Skin of body (tissue), 2 donors: ENCODE results near the gene ITIH3. TPM values are rescaled to one million over a fixed set of nuclear protein-coding genes. Genes with fewer than 3 reads are reported as not detected.
"Not testable (repeated sequence)": the region's sequence is repeated elsewhere in the genome, so short reads cannot be mapped to it uniquely, and the experiment has no call there.

Experiments used
- DNase-seq: peaks from one replicate; lab custom pipeline; 2025; lab: John Stamatoyannopoulos, UW
- total RNA-seq: library from RNA; depleted of rRNA; stranded (reverse); fragments of >200 nt; gene quantifications from one replicate; pipeline ENCODE4 v1.2.3, GENCODE V29; 2014

ITIH3 gene, protein sequence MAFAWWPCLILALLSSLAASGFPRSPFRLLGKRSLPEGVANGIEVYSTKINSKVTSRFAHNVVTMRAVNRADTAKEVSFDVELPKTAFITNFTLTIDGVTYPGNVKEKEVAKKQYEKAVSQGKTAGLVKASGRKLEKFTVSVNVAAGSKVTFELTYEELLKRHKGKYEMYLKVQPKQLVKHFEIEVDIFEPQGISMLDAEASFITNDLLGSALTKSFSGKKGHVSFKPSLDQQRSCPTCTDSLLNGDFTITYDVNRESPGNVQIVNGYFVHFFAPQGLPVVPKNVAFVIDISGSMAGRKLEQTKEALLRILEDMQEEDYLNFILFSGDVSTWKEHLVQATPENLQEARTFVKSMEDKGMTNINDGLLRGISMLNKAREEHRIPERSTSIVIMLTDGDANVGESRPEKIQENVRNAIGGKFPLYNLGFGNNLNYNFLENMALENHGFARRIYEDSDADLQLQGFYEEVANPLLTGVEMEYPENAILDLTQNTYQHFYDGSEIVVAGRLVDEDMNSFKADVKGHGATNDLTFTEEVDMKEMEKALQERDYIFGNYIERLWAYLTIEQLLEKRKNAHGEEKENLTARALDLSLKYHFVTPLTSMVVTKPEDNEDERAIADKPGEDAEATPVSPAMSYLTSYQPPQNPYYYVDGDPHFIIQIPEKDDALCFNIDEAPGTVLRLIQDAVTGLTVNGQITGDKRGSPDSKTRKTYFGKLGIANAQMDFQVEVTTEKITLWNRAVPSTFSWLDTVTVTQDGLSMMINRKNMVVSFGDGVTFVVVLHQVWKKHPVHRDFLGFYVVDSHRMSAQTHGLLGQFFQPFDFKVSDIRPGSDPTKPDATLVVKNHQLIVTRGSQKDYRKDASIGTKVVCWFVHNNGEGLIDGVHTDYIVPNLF
- 0.49 TPM for total RNA-seq

DNA sequence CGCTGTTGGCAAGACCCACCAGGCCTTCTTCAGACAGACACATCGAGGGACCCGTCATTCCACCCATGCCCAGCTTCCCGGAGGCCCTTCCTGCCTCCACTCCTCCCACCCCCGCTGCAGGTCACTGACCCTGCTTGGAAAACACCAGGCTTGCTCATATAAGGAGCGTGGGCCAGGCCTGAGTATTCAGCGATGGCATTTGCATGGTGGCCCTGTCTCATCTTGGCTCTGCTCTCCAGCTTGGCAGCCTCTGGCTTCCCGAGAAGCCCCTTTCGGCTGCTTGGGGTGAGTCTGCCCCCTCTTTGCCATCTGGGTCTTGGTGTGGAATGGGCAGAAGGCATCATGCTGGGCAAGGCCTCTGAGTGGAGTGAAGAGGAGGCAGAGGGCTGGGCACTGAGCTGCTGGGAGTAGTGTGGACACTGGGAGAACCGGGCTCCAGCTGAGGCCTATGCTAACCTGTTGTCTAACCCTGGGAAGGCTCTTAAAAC lies at the start of gene ITIH3:
Gene ITIH3 (plus strand): TSS at position 185 of the 488 bp plus-strand sequence. CDS start 8 bp downstream, at position 193.
- DNase-seq, result no peak

DNA sequence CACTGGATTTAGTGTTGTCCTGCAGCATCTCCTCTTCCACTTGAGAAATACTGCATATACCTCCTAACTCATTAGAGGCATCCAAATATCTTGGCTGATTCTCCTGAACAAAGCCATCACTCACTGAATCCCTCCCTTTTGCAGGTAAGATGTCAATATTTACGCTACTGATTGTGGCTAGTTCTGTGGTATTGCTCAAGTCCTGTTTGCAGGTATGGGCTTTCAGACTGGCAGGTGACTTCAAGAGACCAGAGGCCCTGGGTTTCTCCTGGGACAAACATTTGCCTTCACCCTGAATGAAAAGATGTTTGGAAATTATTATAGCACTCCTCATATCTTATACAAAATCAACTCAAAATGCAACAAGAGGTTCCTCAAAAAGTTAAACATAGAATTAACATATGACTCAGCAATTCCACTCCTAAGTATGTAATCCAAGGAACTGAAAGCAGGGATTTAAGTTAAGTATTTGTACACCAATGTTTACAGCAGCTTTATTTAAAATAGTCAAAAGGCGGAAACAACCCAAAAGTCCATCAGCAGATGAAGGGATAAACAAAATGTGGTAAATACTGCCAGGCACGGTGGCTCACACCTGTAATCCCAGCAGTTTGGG lies 42.4 kb upstream of the ITIH3 start:
- DNase-seq, result no peak

DNA sequence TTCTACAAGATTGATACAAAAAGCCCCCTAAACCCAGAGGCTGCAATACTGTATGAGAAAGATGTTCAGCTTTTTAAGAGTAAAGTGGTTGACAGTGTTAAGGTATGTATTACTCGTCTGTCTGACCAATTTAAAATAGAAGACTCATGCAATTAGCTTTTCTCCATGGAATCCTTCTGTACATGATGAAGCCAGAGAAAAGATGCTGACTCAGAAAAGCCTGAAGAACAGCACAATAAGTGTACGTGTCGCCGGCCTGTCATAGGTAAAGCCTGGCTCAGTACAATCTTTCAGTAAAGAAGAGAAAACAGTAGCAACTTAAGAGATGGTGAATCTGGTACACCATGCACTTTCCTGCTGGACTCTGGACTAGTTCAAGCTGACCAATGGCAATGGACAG lies 40.2 kb upstream of the ITIH3 start:
- DNase-seq, result no peak

GRCh38 chr3:52756141-52756540 lies 38.5 kb upstream of the ITIH3 start:
- no peak for DNase-seq

DNA sequence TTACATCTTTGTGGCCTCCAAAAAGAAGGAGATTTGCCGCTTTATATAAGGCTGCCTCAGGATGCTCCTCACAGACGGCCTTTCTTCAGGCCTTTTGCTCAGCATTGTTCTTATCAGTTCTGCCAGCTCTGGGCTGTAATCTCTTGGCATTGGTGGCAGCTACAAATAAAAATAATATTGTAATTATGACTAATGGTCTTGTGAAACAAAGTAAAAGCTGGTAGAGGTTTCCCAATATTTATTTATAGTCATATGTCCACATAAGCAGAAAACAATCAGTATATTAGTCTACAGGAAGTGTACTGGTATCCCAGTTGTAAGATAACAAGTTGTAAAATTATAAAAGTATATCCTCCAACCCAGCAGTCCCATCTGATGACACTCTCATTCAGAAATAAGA lies 31.1 kb upstream of the ITIH3 start:
- no peak for DNase-seq

GRCh38 chr3:52769786-52770455 lies 24.7 kb upstream of the ITIH3 start:
- no peak for DNase-seq

GRCh38 chr3:52770496-52771333 lies 23.9 kb upstream of the ITIH3 start, which contains the start of gene NEK4:
Gene NEK4 (minus strand): TSS chr3:52770940. CDS start chr3:52770746, 194 bp downstream.
- peak; percentile 69 for DNase-seq

GRCh38 chr3:52771334-52771681 lies 23.3 kb upstream of the ITIH3 start:
- DNase-seq, result no peak

DNA sequence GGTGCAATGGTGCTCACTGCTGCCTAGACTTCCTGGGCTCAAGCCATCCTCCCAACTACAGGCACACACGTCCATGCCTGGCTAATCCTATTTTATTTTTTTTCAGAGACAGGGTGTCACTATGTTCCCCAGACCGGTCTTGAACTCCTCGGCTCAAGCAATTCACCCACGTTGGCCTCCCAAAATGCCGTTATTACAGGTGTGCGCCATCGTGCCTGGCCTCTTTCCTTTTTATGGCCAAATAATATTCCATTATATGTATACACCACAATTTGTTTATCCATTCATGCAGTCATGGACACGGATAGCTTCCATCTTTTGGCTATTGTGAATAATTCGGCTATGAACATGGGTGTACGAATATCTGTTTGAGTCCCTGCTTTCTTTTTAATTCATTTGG lies 22.9 kb upstream of the ITIH3 start:
- no peak for DNase-seq

GRCh38 chr3:52773361-52774065 lies 21.1 kb upstream of the ITIH3 start:
- no peak for DNase-seq

DNA sequence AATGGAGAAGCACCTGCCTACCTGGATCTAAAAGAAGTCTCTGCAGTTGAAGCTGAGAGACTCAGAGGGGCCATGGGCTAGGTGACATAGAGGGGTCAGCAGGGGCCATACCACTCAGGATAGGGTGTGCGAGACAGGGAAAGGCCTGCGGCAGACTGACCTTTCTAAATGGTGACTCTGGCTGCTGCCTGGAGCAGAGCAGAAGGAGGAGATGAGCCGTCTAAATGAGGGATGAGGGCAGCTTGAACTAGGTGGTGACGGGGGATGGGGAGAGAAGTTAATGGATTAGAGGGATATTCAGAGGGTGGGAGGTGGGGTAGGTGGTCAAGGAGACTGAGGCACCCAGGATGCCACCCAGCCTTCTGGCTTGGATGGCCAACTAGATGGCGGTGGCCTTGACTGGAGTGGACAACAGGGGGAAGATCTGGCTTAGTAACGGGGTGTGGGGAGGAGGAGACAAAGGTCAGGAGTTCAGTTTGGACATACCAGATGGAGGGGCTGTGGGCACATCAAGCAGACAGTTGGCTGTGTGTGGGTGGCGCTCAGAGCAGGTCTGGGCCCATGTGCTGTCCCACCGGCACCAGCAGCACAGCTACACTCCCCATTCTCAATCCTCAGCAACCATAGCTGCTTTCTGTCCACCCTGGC lies 20.4 kb upstream of the ITIH3 start:
- DNase-seq, result no peak

- no peak for DNase-seq
Measured at GRCh38 chr3:52774901-52775864, 19.4 kb upstream of the ITIH3 start.

GRCh38 chr3:52775877-52776276 lies 18.7 kb upstream of the ITIH3 start:
- no peak for DNase-seq

DNA sequence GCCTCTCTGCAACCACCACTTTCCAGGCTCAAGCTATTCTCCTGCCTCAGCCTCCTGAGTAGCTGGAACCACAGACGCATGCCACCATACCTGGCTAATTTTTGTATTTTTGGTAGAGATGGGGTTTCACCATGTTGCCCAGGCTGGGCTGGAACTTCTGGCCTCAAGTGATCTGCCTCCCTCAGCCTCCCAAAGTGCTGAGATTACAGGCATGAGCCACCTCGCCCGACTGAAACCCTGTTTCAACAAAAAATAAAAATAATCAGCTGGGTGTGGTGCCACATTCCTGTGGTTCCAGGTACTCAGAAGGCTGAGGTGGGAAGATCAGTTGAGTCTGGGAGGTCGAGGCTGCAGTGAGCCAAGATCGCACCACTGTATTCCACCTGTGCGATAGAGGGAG lies 18.1 kb upstream of the ITIH3 start:
- DNase-seq, result not testable (repeated sequence)

DNA sequence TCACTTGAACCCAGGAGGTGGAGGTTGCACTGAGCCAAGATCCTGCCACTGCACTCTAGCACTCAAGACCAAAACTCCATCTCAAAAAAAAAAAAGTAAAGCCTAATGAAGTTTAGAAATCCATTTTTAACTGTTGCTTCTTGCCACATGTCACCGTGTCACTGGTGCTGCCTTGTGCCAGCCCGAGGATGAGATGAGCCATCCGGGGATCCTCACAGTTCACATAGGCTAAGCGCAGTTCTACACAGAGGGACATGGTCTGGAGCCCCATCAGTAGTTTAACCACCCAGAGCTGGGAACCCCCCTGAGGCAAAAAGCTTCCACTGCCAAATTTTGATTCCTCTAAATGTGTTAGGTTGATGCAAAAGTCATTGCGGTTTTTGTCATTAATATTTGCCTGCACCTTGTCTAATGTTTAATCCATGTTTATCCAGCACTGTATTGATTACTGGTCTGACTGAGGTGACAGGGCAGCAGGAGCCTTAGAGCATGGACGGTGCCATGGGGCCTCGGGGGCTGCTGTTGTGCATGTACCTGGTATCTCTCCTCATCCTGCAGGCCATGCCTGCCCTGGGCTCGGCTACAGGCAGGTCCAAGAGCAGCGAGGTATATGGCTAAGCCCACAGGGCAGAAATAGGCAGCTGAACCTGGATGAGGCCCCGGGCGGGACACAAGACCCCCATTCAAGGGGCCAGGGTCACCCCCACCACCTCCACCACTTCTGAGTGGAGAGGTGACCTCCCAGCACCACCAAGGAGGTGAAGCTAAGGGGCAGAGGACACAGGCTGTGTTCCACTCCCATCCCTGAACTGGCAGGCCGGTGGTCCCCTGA lies 17.3 kb upstream of the ITIH3 start, which contains the start of gene ITIH1:
Gene ITIH1 (plus strand): TSS at position 473 of the 832 bp plus-strand sequence. CDS start 17 bp downstream, at position 490.
- DNase-seq, result no peak

DNA sequence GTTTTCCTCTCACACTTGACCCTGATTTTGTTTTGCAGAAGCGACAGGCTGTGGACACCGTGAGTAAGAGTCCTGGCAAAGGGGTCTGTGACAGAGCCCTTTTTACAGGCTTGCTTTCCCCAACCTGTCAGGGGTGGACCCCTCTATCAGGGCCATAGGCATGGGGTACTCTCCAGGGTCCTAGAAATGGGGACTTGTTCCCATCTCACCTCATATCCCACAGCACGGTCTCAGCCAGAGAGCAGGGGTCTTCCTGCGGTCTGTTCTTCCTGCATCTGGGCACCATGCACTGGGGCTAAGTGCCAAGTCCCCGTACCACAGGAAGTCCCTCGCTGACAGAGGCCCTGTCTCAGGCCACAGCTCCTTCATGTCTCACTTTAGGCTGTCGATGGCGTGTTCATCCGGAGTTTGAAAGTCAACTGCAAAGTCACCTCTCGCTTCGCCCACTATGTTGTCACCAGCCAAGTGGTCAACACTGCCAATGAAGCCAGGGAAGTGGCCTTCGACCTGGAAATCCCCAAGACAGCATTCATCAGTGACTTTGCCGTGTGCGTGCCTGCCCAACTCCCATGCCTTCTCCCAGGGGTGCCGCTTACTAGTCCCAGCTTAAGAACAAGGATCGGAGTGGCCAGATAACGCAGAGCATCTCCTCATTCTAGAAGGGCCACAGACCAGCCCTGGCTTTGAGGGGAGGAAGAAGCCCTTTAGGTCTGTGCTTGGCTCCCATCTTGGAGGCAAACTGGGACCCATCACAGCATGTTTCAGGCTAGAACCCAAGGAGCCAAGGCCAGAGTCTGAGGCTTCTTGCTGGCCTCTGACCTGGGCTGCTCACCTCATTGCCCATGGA lies 16.4 kb upstream of the ITIH3 start:
- no peak for DNase-seq
